GM19238 (cell line): ENCODE results near the gene CERS2.
A peak's percentile ranks its signal among the peaks of the same experiment; 100 is the strongest.

Source experiments
- DNase-seq: peaks from one replicate; pipeline ENCODE4 v3.0.0; 2011; ENCODE audit warnings: low spot score; ENCODE audit not compliant: insufficient read length

CERS2 gene

GRCh38 chr1:150997949-150998348 lies 23.3 kb upstream of the CERS2 start:
- no peak for DNase-seq

GRCh38 chr1:150997126-150997872 lies 22.7 kb upstream of the CERS2 start:
- DNase-seq = no peak

GRCh38 chr1:150995896-150996295 lies 21.3 kb upstream of the CERS2 start:
- DNase-seq = no peak

- no peak for DNase-seq
Measured at GRCh38 chr1:150995460-150995859, 20.8 kb upstream of the CERS2 start.

GRCh38 chr1:150994248-150994647 lies 19.6 kb upstream of the CERS2 start:
- DNase-seq = no peak

GRCh38 chr1:150992626-150993025 lies 18.0 kb upstream of the CERS2 start:
- no peak for DNase-seq

- no peak for DNase-seq
Measured at GRCh38 chr1:150987924-150988323, 13.3 kb upstream of the CERS2 start.

GRCh38 chr1:150985179-150985825 lies 10.7 kb upstream of the CERS2 start:
- DNase-seq = no peak

GRCh38 chr1:150981805-150982712 lies 7.4 kb upstream of the CERS2 start, which contains the start of gene ANXA9:
Gene ANXA9 (plus strand): TSS chr1:150982292. CDS start chr1:150983106, 814 bp downstream.
- DNase-seq = no peak

- DNase-seq = no peak
Measured at GRCh38 chr1:150981177-150981804, 6.7 kb upstream of the CERS2 start.

GRCh38 chr1:150979092-150980056 lies 4.7 kb upstream of the CERS2 start:
- peak; percentile 87 for DNase-seq

GRCh38 chr1:150976879-150977694 lies 2.5 kb upstream of the CERS2 start:
- DNase-seq = no peak

- DNase-seq = no peak
Measured at GRCh38 chr1:150976401-150976821, 1.8 kb upstream of the CERS2 start.

GRCh38 chr1:150973836-150974579 lies 627 bp downstream of the CERS2 start:
- DNase-seq = peak; percentile 37

GRCh38 chr1:150973258-150973835 lies 1.3 kb downstream of the CERS2 start:
- no peak for DNase-seq

GRCh38 chr1:150972417-150972940 lies 2.2 kb downstream of the CERS2 start:
- DNase-seq = no peak

- DNase-seq = no peak
Measured at GRCh38 chr1:150971583-150972416, 2.8 kb downstream of the CERS2 start.
